ENCODE measurements around the gene ZMYND10.

GRCh38 chr3:50324351-50325112 is 21.0 kb downstream of the ZMYND10 start:
- TF ChIP-seq POLR2A (IDR thresholded peaks at IDR 0.05) (no peak), CTCF (IDR thresholded peaks at IDR 0.05 in 4 of 5, conservative IDR thresholded peaks at IDR 0.05 in 1 of 5) (peak; percentile 76 to 87 (median 83))

All from gastrocnemius medialis (tissue), 4 donors.